AG04450 (cell line): ENCODE measurements around the gene ARRB2. TPM values are rescaled to one million over a fixed set of nuclear protein-coding genes. Genes with fewer than 3 reads are reported as not detected.

Source experiments
- CTCF ChIA-PET: fragments of 300-600, 350-600 bp; formaldehyde crosslinking; extraction: SDS; loops from one replicate; lab custom pipeline; 2022; ENCODE audit warnings: antibody characterized with exemption, inconsistent platforms; lab: Charles Lee
- POLR2A ChIA-PET: fragments of 350-600 bp; formaldehyde crosslinking; extraction: SDS; loops from one replicate; lab custom pipeline; 2021; ENCODE audit warnings: antibody characterized with exemption, inconsistent platforms; lab: Yijun Ruan, JAX
- DNase-seq: peaks from one replicate; pipeline ENCODE4 v3.0.0-alpha.2; 2011; ENCODE audit warnings: low read depth, low spot score
- H3K27ac ChIP-seq: one replicate; pipeline ENCODE4 v1.5.1; 2012; ENCODE audit warnings: low read depth, low read length, control low read depth
- H3K27me3 ChIP-seq: one replicate; pipeline ENCODE4 v1.6.0; 2012; ENCODE audit warnings: low read length; ENCODE audit not compliant: control insufficient read depth, insufficient read depth
- H3K4me3 ChIP-seq: 2 replicates; pipeline ENCODE4 v1.5.1; 2011; ENCODE audit warnings: mild to moderate bottlenecking, low read depth, low read length, control low read depth
- H3K9me3 ChIP-seq: 2 replicates; pipeline ENCODE4 v1.5.1; 2012; ENCODE audit warnings: low read length; ENCODE audit not compliant: control insufficient read depth, insufficient read depth
- CTCF ChIP-seq: IDR thresholded peaks from 2 replicates; pipeline ENCODE4 v1.5.1; 2011; ENCODE audit warnings: low read depth, low read length, control low read depth, inconsistent platforms
- polyA plus RNA-seq: library from polyadenylated mRNA; depleted of rRNA; stranded (reverse); fragments of >200 nt; gene quantifications from 2 replicates; pipeline ENCODE4 v1.2.3, GENCODE V29; 2011

The ARRB2 gene
- polyA plus RNA-seq, 1 experiment, result 8.8 TPM

- Histone ChIP-seq H3K4me3 (no peak overlapping the region), H3K27ac (peak overlapping the region; percentile 31), H3K27me3 (peaks cover 8% of the 10 kb centered on the region), H3K9me3 (peaks cover 5% of the 10 kb centered on the region; the same call in 1 of the 2 replicates)
- POLR2A ChIA-PET, result interaction anchor here (1.6 kb wide), 1 partner anchor 11 kb away, joined by 5 read pairs; the partner anchor contains the start of gene ARRB2
- no peak for DNase-seq
- no peak for TF ChIP-seq CTCF
- CTCF ChIA-PET, result no interaction called here
Measured at GRCh38 chr17:4721203-4722135, 11.0 kb downstream of the ARRB2 start.

- DNase-seq, result no peak
- Histone ChIP-seq H3K4me3 (no peak overlapping the region), H3K27ac (no peak overlapping the region), H3K9me3 (peaks cover 5% of the 10 kb centered on the region; the same call in 1 of the 2 replicates), H3K27me3 (peaks cover 8% of the 10 kb centered on the region)
- CTCF ChIA-PET, result no interaction called here
- TF ChIP-seq CTCF, result no peak
- POLR2A ChIA-PET, result no interaction called here
Measured at GRCh38 chr17:4722678-4723240, 12.3 kb downstream of the ARRB2 start.

- Histone ChIP-seq H3K27ac (no peak overlapping the region), H3K9me3 (peaks cover 5% of the 10 kb centered on the region; the same call in 1 of the 2 replicates), H3K4me3 (no peak overlapping the region), H3K27me3 (peaks cover 12% of the 10 kb centered on the region)
- DNase-seq, result no peak
- ChIA-PET CTCF (interaction anchor here (0.6 kb wide), 2 partner anchors 62 to 158 kb away, joined by 5 to 8 read pairs; no protein-coding TSS in a partner anchor), POLR2A (no interaction called here)
- TF ChIP-seq CTCF, result no peak
Measured at GRCh38 chr17:4724650-4725049, 14.2 kb downstream of the ARRB2 start.

- Histone ChIP-seq H3K9me3 (no peaks in the 10 kb centered on the region), H3K4me3 (no peak overlapping the region), H3K27me3 (peaks cover 12% of the 10 kb centered on the region), H3K27ac (no peak overlapping the region)
- TF ChIP-seq CTCF, result no peak
- CTCF ChIA-PET, result no interaction called here
- DNase-seq, result no peak
- POLR2A ChIA-PET, result no interaction called here
Measured at GRCh38 chr17:4725646-4726310, 15.3 kb downstream of the ARRB2 start.
